ENCODE results near the gene LCN12. TPM values are rescaled to one million over a fixed set of nuclear protein-coding genes. Genes with fewer than 3 reads are reported as not detected.

The LCN12 gene
- total RNA-seq, 1 experiment from 2014 or later: not detected

DNA sequence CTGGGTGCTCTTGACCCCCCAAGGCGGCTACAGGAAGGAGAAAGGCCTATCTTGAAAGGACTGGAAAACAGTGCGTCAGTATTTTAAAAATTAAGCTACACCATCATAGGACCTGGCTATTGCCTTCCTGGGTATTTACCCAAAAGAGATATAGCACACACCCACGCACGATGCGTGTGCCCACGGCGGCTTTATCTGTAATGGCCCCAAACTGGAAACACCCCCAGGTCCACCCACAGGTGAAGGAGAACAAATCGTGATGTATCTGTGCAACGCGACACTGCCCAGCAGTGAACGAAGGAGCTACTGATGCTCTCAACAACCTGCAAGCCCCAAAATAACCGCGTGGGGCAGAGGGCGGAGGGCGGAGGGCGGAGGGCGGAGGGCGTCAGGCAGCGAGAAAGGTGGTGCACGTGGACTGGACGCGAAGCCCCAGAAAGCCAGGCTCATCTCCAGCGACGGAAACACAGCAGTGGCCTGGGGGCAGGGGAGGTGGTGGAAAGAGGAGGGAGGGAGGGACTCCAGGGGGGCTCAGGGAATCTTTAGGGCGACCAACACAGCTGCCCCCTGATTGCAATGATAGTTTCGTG, 12.9 kb downstream of the LCN12 start:
- Histone ChIP-seq H3K4me1 (ENCODE audit: insufficient read depth, low read length, poor library complexity, severe bottlenecking) (peaks cover 4% of the 10 kb centered on the region), H3K27ac (ENCODE audit: low read depth, low read length, poor library complexity, severe bottlenecking) (no peak overlapping the region), H3K9me3 (ENCODE audit: low read depth, low read length, poor library complexity, severe bottlenecking) (no peaks in the 10 kb centered on the region), H3K36me3 (ENCODE audit: insufficient read depth, low read length, poor library complexity, severe bottlenecking) (no peaks in the 10 kb centered on the region), H3K27me3 (replicated peaks; ENCODE audit: insufficient read depth, low read depth, low read length, poor library complexity) (no peaks in the 10 kb centered on the region), H3K4me3 (ENCODE audit: low read depth, low read length, poor library complexity, severe bottlenecking) (no peak overlapping the region)
- no TSS peak for BruUV-seq (replicated peaks)
- CTCF ChIA-PET: interaction anchor here (0.7 kb wide), 1 partner anchor 190 kb away, joined by 7 read pairs; no protein-coding TSS in a partner anchor
- intact Hi-C loops (cut with micrococcal nuclease; ENCODE audit: unreplicated experiment): no loop called here
- TF ChIP-seq EZH2 (IDR thresholded peaks at IDR 0.05; ENCODE audit: borderline replicate concordance, low read depth, low read length, poor library complexity, severe bottlenecking): no peak
- DNase-seq (ENCODE audit: low spot score): no peak
- POLR2A ChIA-PET (ENCODE audit: low non-redundant PET): no interaction called here

DNA sequence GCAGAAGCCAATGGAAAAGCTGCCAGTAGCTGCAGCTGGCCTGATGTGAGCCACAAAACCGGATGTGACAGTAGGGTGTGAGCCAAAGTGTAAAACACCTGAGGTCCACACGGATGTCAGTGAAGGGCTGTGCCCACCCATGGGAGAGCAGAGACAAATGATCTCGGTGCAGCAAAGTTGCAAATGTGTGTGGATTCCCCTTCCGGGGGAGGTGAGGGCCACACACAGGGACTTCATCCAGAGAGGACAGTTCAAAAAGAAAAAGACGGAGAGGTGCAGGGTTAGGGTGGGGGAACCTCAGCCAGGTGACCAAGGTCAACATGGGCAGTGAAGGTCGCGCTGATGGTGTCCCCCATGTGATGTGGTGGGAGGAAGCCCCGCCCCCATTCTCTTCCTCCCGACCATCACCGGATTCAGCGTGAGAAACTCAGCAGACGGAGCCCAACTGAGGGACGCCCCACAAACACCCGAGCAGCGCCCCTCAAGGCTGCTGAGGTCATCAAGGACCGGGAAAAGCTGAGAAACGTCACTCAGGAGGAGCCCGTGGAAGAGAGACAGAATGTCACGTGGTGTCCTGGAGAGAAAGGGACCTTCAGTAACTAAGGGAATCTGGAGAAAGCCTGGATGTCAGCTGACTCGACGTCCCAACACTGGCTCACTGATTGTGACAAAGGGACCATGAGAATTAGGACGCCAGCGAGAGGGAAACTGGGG, 13.9 kb downstream of the LCN12 start:
- TF ChIP-seq, protein P1, sequence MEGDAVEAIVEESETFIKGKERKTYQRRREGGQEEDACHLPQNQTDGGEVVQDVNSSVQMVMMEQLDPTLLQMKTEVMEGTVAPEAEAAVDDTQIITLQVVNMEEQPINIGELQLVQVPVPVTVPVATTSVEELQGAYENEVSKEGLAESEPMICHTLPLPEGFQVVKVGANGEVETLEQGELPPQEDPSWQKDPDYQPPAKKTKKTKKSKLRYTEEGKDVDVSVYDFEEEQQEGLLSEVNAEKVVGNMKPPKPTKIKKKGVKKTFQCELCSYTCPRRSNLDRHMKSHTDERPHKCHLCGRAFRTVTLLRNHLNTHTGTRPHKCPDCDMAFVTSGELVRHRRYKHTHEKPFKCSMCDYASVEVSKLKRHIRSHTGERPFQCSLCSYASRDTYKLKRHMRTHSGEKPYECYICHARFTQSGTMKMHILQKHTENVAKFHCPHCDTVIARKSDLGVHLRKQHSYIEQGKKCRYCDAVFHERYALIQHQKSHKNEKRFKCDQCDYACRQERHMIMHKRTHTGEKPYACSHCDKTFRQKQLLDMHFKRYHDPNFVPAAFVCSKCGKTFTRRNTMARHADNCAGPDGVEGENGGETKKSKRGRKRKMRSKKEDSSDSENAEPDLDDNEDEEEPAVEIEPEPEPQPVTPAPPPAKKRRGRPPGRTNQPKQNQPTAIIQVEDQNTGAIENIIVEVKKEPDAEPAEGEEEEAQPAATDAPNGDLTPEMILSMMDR (conservative IDR thresholded peaks at IDR 0.05; ENCODE audit: low read depth, low read length): no peak
- TF ChIP-seq EZH2 (IDR thresholded peaks at IDR 0.05; ENCODE audit: borderline replicate concordance, low read depth, low read length, poor library complexity, severe bottlenecking): no peak
- no peak overlapping the region for H3K4me3 ChIP-seq (ENCODE audit: low read depth, low read length, poor library complexity, severe bottlenecking)
- H3K27me3 ChIP-seq (replicated peaks; ENCODE audit: insufficient read depth, low read depth, low read length, poor library complexity): no peaks in the 10 kb centered on the region
- intact Hi-C loops (cut with micrococcal nuclease; ENCODE audit: unreplicated experiment): no loop called here
- no peaks in the 10 kb centered on the region for H3K9me3 ChIP-seq (ENCODE audit: low read depth, low read length, poor library complexity, severe bottlenecking)
- peak; percentile 54 for DNase-seq (ENCODE audit: low spot score)
- no peaks in the 10 kb centered on the region for H3K36me3 ChIP-seq (ENCODE audit: insufficient read depth, low read length, poor library complexity, severe bottlenecking)
- POLR2A ChIA-PET (ENCODE audit: low non-redundant PET): no interaction called here
- peaks cover 4% of the 10 kb centered on the region for H3K4me1 ChIP-seq (ENCODE audit: insufficient read depth, low read length, poor library complexity, severe bottlenecking)
- BruUV-seq (replicated peaks): no TSS peak
- H3K27ac ChIP-seq (ENCODE audit: low read depth, low read length, poor library complexity, severe bottlenecking): no peak overlapping the region
- CTCF ChIA-PET: interaction anchor here (0.7 kb wide), 1 partner anchor 194 kb away, joined by 3 read pairs; no protein-coding TSS in a partner anchor

DNA sequence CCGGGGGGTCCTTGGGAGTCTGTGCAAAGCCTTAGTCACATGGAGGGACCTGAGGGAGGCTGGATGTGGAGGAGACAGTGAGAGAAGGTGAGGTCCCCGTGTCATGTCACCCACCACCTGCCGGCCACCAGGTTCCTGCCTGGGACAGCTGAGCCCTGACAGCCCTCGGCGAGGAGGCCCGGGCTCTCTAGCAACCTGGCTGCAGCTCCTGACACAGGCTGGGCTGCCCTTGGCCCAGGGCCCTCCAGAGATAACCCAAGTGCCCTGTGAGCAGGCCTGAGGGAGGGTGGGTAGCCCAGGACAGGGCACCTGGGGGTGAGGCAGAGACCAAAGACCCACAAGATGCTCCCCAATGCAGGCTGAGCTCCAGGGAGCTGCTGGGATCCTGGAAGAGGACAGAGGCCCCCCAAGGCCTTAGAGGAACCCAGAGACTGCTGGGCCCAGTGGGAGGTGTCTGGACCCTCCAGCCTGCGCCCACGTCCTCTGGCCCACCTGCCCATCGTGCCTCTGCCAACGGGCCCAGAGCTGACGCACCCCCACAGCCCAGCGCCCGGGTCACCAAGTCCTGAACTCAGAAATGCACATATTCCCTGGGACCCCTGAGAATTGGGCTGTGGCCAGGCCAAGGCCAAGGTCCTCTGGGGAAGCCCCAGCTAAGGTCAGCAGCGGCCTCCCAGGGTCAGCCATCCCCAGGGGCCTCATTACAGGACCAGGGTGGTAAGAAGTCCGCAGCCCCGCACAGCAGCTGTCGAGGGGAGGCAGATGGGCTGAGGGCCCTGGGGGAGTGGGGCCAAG, 16.5 kb downstream of the LCN12 start:
- intact Hi-C loops (cut with micrococcal nuclease; ENCODE audit: unreplicated experiment): no loop called here
- Histone ChIP-seq H3K36me3 (ENCODE audit: insufficient read depth, low read length, poor library complexity, severe bottlenecking) (no peaks in the 10 kb centered on the region), H3K27me3 (replicated peaks; ENCODE audit: insufficient read depth, low read depth, low read length, poor library complexity) (no peaks in the 10 kb centered on the region), H3K4me3 (ENCODE audit: low read depth, low read length, poor library complexity, severe bottlenecking) (no peak overlapping the region), H3K4me1 (ENCODE audit: insufficient read depth, low read length, poor library complexity, severe bottlenecking) (peaks cover 4% of the 10 kb centered on the region), H3K9me3 (ENCODE audit: low read depth, low read length, poor library complexity, severe bottlenecking) (no peaks in the 10 kb centered on the region), H3K27ac (ENCODE audit: low read depth, low read length, poor library complexity, severe bottlenecking) (no peak overlapping the region)
- CTCF ChIA-PET: no interaction called here
- DNase-seq (ENCODE audit: low spot score): no peak
- TF ChIP-seq, protein P1 (conservative IDR thresholded peaks at IDR 0.05; ENCODE audit: low read depth, low read length): no peak
- no peak for TF ChIP-seq EZH2 (IDR thresholded peaks at IDR 0.05; ENCODE audit: borderline replicate concordance, low read depth, low read length, poor library complexity, severe bottlenecking)
- POLR2A ChIA-PET (ENCODE audit: low non-redundant PET): no interaction called here
- no TSS peak for BruUV-seq (replicated peaks)

All from A673 (cell line).